ENCODE measurements around the gene ERBB4.

- TF ChIP-seq POLR2A (IDR thresholded peaks at IDR 0.05) (no peak), CTCF (IDR thresholded peaks at IDR 0.05 in 4 of 5, conservative IDR thresholded peaks at IDR 0.05 in 1 of 5) (no peak)
Measured at GRCh38 chr2:212099658-212100057, 438.9 kb downstream of the ERBB4 start.

Data from gastrocnemius medialis (tissue), 4 donors.